NT2/D1 (cell line): Measurements from ENCODE around the gene LCOR.

ENCODE experiments used
- DNase-seq: peaks from one replicate; pipeline ENCODE4 v3.0.0-alpha.2; 2011; ENCODE audit warnings: low read depth, low spot score
- H3K27me3 ChIP-seq: 2 replicates; pipeline ENCODE4 v1.6.0; 2011; ENCODE audit warnings: mild to moderate bottlenecking; ENCODE audit not compliant: insufficient read length, insufficient read depth
- H3K36me3 ChIP-seq: 2 replicates; pipeline ENCODE4 v1.6.1; 2011; ENCODE audit warnings: mild to moderate bottlenecking, low read length, mixed read lengths; ENCODE audit not compliant: insufficient read depth, insufficient read length
- H3K4me1 ChIP-seq: 2 replicates; pipeline ENCODE4 v1.5.1; 2011; ENCODE audit not compliant: insufficient read depth, insufficient read length
- H3K4me3 ChIP-seq: 2 replicates; pipeline ENCODE4 v1.5.1; 2011; ENCODE audit warnings: low read depth; ENCODE audit not compliant: insufficient read length
- H3K9ac ChIP-seq: 2 replicates; pipeline ENCODE4 v1.6.0; 2011; ENCODE audit warnings: low read depth; ENCODE audit not compliant: insufficient read length
- H3K9me3 ChIP-seq: 2 replicates; pipeline ENCODE4 v1.5.1; 2011; ENCODE audit warnings: mild to moderate bottlenecking, low read length; ENCODE audit not compliant: insufficient read depth
- SUZ12 ChIP-seq: IDR thresholded peaks from 2 replicates; pipeline ENCODE4 v1.6.1; 2011; ENCODE audit not compliant: insufficient read length, insufficient read depth; ENCODE audit errors: extremely low read depth
- YY1 ChIP-seq: IDR thresholded peaks from 2 replicates; pipeline ENCODE4 v1.6.1; 2011; ENCODE audit not compliant: insufficient read length, insufficient read depth
- ZNF274 ChIP-seq: IDR thresholded peaks from 2 replicates; pipeline ENCODE4 v1.6.1; 2011; ENCODE audit warnings: mild to moderate bottlenecking, low read depth, low read length

Gene LCOR

GRCh38 chr10:96831200-96831866 is 765 bp upstream of the LCOR start:
- no peaks in the 10 kb centered on the region for H3K4me1 ChIP-seq
- TF ChIP-seq ZNF274: no peak
- TF ChIP-seq YY1: no peak
- no peak for TF ChIP-seq SUZ12
- H3K4me3 ChIP-seq: peak overlapping the region; percentile 19
- no peaks in the 10 kb centered on the region for H3K36me3 ChIP-seq
- DNase-seq: no peak
- no peaks in the 10 kb centered on the region for H3K9me3 ChIP-seq
- H3K9ac ChIP-seq: peak overlapping the region; percentile 51
- H3K27me3 ChIP-seq: no peaks in the 10 kb centered on the region

GRCh38 chr10:96832721-96833219 is 672 bp downstream of the LCOR start:
- Histone ChIP-seq H3K27me3 (no peaks in the 10 kb centered on the region), H3K9ac (peak overlapping the region; percentile 83), H3K36me3 (no peaks in the 10 kb centered on the region), H3K9me3 (no peaks in the 10 kb centered on the region), H3K4me1 (no peaks in the 10 kb centered on the region), H3K4me3 (peak overlapping the region; percentile 64)
- DNase-seq: peak; percentile 23
- TF ChIP-seq SUZ12 (no peak), ZNF274 (no peak), YY1 (no peak)

- no peaks in the 10 kb centered on the region for H3K9me3 ChIP-seq
- H3K27me3 ChIP-seq: no peaks in the 10 kb centered on the region
- peak overlapping the region; percentile 64 for H3K4me3 ChIP-seq
- peak; percentile 43 for DNase-seq
- TF ChIP-seq ZNF274 (no peak), YY1 (no peak), SUZ12 (no peak)
- no peaks in the 10 kb centered on the region for H3K4me1 ChIP-seq
- peak overlapping the region; percentile 83 for H3K9ac ChIP-seq
- H3K36me3 ChIP-seq: no peaks in the 10 kb centered on the region
Measured at GRCh38 chr10:96833220-96834001, 1.3 kb downstream of the LCOR start.

GRCh38 chr10:96834120-96834519 is 2.0 kb downstream of the LCOR start:
- Histone ChIP-seq H3K27me3 (no peaks in the 10 kb centered on the region), H3K4me3 (peak overlapping the region; percentile 64), H3K36me3 (no peaks in the 10 kb centered on the region), H3K9ac (peak overlapping the region; percentile 83), H3K9me3 (no peaks in the 10 kb centered on the region), H3K4me1 (no peaks in the 10 kb centered on the region)
- no peak for DNase-seq
- TF ChIP-seq YY1 (no peak), SUZ12 (no peak), ZNF274 (no peak)

- Histone ChIP-seq H3K9ac (no peak overlapping the region), H3K27me3 (no peaks in the 10 kb centered on the region), H3K4me1 (no peaks in the 10 kb centered on the region), H3K9me3 (no peaks in the 10 kb centered on the region), H3K4me3 (no peak overlapping the region), H3K36me3 (no peaks in the 10 kb centered on the region)
- TF ChIP-seq SUZ12 (no peak), YY1 (no peak), ZNF274 (no peak)
- no peak for DNase-seq
Measured at GRCh38 chr10:96835899-96836298, 3.8 kb downstream of the LCOR start.

- H3K27me3 ChIP-seq: no peaks in the 10 kb centered on the region
- no peak for TF ChIP-seq ZNF274
- no peak for TF ChIP-seq SUZ12
- TF ChIP-seq YY1: no peak
- H3K4me1 ChIP-seq: no peaks in the 10 kb centered on the region
- no peaks in the 10 kb centered on the region for H3K36me3 ChIP-seq
- no peak overlapping the region for H3K9ac ChIP-seq
- no peak for DNase-seq
- no peaks in the 10 kb centered on the region for H3K9me3 ChIP-seq
- no peak overlapping the region for H3K4me3 ChIP-seq
Measured at GRCh38 chr10:96838529-96838928, 6.4 kb downstream of the LCOR start.
